D721Med (cell line): Measurements from ENCODE around the gene CHKA.

ENCODE experiments used
- DNase-seq: peaks from one replicate; pipeline ENCODE4 v3.0.0; 2011; ENCODE audit warnings: low spot score; ENCODE audit not compliant: insufficient read length
- FAIRE-seq: peaks from 2 replicates; lab custom pipeline; 2011; peaks lifted over from hg19 to GRCh38; lab: Jason Lieb, UNC
- CTCF ChIP-seq: IDR thresholded peaks from 2 replicates; pipeline ENCODE4 v1.5.1; 2012; ENCODE audit warnings: mild to moderate bottlenecking, control low read depth; ENCODE audit not compliant: insufficient read depth; ENCODE audit errors: missing control alignments

CHKA gene

GRCh38 chr11:68008381-68009337 lies 112.5 kb downstream of the CHKA start:
- no peak for TF ChIP-seq CTCF
- no peak for FAIRE-seq
- no peak for DNase-seq

DNA sequence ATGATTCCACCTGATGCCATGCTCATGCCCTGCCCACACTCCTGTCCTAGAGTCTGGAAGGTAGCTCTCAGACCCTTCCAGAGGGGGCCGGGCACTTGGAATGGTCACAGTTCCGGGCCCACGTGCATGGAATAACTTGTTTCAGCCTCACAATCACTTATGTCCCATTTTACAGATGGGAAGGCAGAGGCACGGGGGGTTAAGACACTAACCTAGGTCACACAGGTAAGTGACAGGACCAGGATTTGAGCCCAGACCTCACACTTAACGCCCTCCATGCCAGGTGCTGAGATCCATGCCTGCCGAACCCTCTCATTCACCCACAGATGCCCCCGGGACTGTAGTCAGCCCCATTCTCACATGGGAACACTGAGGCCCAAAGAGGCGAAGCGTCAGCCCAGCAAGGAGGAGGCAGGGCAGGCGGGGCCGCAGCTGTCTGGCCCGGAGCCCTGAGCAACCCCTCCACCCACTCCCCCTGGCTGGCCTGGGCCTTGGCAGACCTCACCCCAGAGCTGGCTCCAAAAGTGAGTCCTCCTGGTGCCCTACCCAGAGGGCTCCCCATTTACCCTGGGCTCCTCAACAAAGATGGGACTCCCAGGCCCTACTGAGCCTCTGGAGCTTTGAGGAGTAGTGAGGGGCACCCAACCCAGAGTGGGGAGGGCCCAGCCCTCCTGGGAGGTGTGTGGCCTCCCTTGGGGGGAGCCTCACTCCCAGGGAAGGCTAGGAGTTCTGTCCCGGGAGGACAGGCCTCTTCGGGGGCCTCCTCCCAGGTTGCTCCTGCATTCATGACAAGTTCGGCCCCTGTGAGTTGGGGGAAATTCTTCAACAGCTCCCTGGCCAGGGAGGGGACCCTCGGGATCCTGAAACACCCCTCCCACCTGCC lies 113.4 kb downstream of the CHKA start:
- no peak for TF ChIP-seq CTCF
- FAIRE-seq: no peak
- DNase-seq: no peak

DNA sequence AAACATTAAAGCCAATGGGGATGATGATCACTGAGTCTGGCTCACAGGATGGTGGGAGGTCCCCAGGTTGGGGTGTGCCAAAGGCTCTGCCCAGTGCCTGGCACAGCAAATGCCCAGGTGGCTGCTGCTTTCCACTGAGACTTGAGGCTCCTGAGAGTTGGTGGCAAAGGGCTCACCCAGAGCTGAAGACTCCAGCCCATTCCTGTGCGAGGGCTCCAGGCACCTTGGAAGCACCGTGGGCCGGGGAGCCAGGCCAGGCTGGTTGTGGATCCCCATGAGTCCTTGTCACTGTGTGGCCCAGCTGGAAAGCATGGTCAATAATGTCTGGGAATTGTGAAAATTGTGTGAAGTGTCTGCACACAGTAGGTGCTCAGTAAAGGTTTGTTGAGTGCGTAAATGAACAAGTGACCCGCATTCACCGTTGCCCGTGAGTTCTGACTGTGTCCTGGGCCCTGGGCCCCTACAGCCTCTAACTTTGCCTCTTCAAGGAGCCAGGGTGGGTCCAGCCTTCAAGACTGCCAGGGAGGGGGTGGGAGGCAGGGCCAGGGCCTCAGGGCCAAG lies 114.5 kb downstream of the CHKA start:
- no peak for DNase-seq
- no peak for FAIRE-seq

GRCh38 chr11:68004551-68005335 lies 116.4 kb downstream of the CHKA start:
- DNase-seq: no peak
- FAIRE-seq: no peak

More for the DNA sequence above, 114.5 kb downstream of the CHKA start:
- TF ChIP-seq CTCF: no peak

GRCh38 chr11:68003846-68004550 lies 117.2 kb downstream of the CHKA start, which contains the start of gene UNC93B1:
TSS of gene UNC93B1 (minus strand) at chr11:68004097. CDS start at chr11:68004043, 54 bp downstream.
- no peak for FAIRE-seq
- no peak for TF ChIP-seq CTCF
- DNase-seq: no peak

More at GRCh38 chr11:68004551-68005335, 116.4 kb downstream of the CHKA start:
- TF ChIP-seq CTCF: no peak
